Parathyroid adenoma (tissue), 2 donors: ENCODE measurements around the gene FBXO8.
A peak's percentile ranks its signal among the peaks of the same experiment; 100 is the strongest.

ENCODE experiments used
- H2AFZ ChIP-seq: fragments of 300-600 bp; sonication (generic); one replicate; pipeline ENCODE4 v1.7.0; 2017; ENCODE audit warnings: antibody characterized with exemption, mild to moderate bottlenecking
- H3K27ac ChIP-seq: fragments of 300-600 bp; sonication (generic); one replicate; pipeline ENCODE4 v1.7.0; 2017
- H3K27me3 ChIP-seq: fragments of 300-600 bp; sonication (generic); one replicate; pipeline ENCODE4 v1.7.0; 2017; ENCODE audit warnings: low read length; ENCODE audit not compliant: control insufficient read depth, insufficient read depth
- H3K36me3 ChIP-seq: fragments of 300-600 bp; sonication (generic); one replicate; pipeline ENCODE4 v1.7.0; 2017; ENCODE audit warnings: low read length; ENCODE audit not compliant: control insufficient read depth, insufficient read depth
- H3K4me1 ChIP-seq: fragments of 300-600 bp; sonication (generic); one replicate; pipeline ENCODE4 v1.7.0; 2017; ENCODE audit warnings: control low read depth
- H3K4me2 ChIP-seq: fragments of 300-600 bp; sonication (generic); one replicate; pipeline ENCODE4 v1.7.0; 2017; ENCODE audit warnings: low read length
- H3K4me3 ChIP-seq: fragments of 300-600 bp; sonication (generic); one replicate; pipeline ENCODE4 v1.7.0; 2017; ENCODE audit warnings: low read depth, low read length
- H3K79me2 ChIP-seq: fragments of 300-600 bp; sonication (generic); one replicate; pipeline ENCODE4 v1.7.0; 2017; ENCODE audit warnings: control low read depth
- H3K9ac ChIP-seq: fragments of 300-600 bp; sonication (generic); one replicate; pipeline ENCODE4 v1.7.0; 2017; ENCODE audit warnings: mild to moderate bottlenecking
- H3K9me3 ChIP-seq: fragments of 300-600 bp; sonication (generic); one replicate; pipeline ENCODE4 v1.7.0; 2017; ENCODE audit warnings: low read length; ENCODE audit not compliant: control insufficient read depth
- CTCF ChIP-seq: fragments of 300-600 bp; sonication (generic); IDR thresholded peaks from one replicate; pipeline ENCODE4 v1.7.0; 2017; ENCODE audit warnings: antibody characterized with exemption, mild to moderate bottlenecking
- donor health status: primary hyperparathyroidism.

FBXO8 gene

GRCh38 chr4:174320494-174321199 is 37.2 kb upstream of the FBXO8 start:
- no peak for TF ChIP-seq CTCF

GRCh38 chr4:174318829-174319764 is 35.6 kb upstream of the FBXO8 start:
- no peaks in the 10 kb centered on the region for H3K4me1 ChIP-seq
- no peaks in the 10 kb centered on the region for H3K27me3 ChIP-seq
- peak; percentile 50 for TF ChIP-seq CTCF
- H3K9me3 ChIP-seq = no peaks in the 10 kb centered on the region
- no peak overlapping the region for H3K4me2 ChIP-seq
- no peak overlapping the region for H3K9ac ChIP-seq
- H3K79me2 ChIP-seq = no peaks in the 10 kb centered on the region
- H2AFZ ChIP-seq = no peak overlapping the region
- no peaks in the 10 kb centered on the region for H3K36me3 ChIP-seq
- no peak overlapping the region for H3K27ac ChIP-seq
- H3K4me3 ChIP-seq = no peak overlapping the region

More at GRCh38 chr4:174320494-174321199, 37.2 kb upstream of the FBXO8 start:
- Histone ChIP-seq H3K79me2 (no peaks in the 10 kb centered on the region), H2AFZ (no peak overlapping the region), H3K27me3 (no peaks in the 10 kb centered on the region), H3K9me3 (no peaks in the 10 kb centered on the region), H3K9ac (no peak overlapping the region), H3K4me3 (no peak overlapping the region), H3K36me3 (no peaks in the 10 kb centered on the region), H3K27ac (no peak overlapping the region), H3K4me2 (no peak overlapping the region), H3K4me1 (no peaks in the 10 kb centered on the region)

GRCh38 chr4:174317531-174317930 is 34.1 kb upstream of the FBXO8 start:
- Histone ChIP-seq H3K4me1 (no peaks in the 10 kb centered on the region), H3K36me3 (no peaks in the 10 kb centered on the region), H3K27ac (no peak overlapping the region), H3K9me3 (no peaks in the 10 kb centered on the region), H3K4me3 (no peak overlapping the region), H3K79me2 (no peaks in the 10 kb centered on the region), H3K4me2 (no peak overlapping the region), H3K27me3 (no peaks in the 10 kb centered on the region), H2AFZ (no peak overlapping the region), H3K9ac (no peak overlapping the region)
- no peak for TF ChIP-seq CTCF

- no peaks in the 10 kb centered on the region for H3K27me3 ChIP-seq
- H3K4me1 ChIP-seq = no peaks in the 10 kb centered on the region
- no peak overlapping the region for H3K27ac ChIP-seq
- no peaks in the 10 kb centered on the region for H3K9me3 ChIP-seq
- H3K79me2 ChIP-seq = no peaks in the 10 kb centered on the region
- H3K4me3 ChIP-seq = no peak overlapping the region
- no peak overlapping the region for H3K9ac ChIP-seq
- TF ChIP-seq CTCF = no peak
- no peak overlapping the region for H2AFZ ChIP-seq
- no peaks in the 10 kb centered on the region for H3K36me3 ChIP-seq
- H3K4me2 ChIP-seq = no peak overlapping the region
Observed at GRCh38 chr4:174316954-174317353, 33.5 kb upstream of the FBXO8 start.
